ENCODE results near the gene TBRG1. TPM values are rescaled to one million over a fixed set of nuclear protein-coding genes. Genes with fewer than 3 reads are reported as not detected.

The TBRG1 gene
- total and polyA plus RNA-seq, 12 donors: 22.3 to 66.7 (median 37.2) TPM

- 24 to 35% (median 30%) methylated on average over 3 of the region's 3 CpGs for WGBS, 4 donors
- Histone ChIP-seq H3K9me3 (replicated peaks in 1 of 3) (no peaks in the 10 kb centered on the region), H3K27me3 (peaks cover 3% of the 10 kb centered on the region), H3K4me3 (no peak overlapping the region), H3K27ac (no peak overlapping the region), H3K4me1 (replicated peaks in 1 of 2) (no peaks in the 10 kb centered on the region), H3K36me3 (replicated peaks in 1 of 2) (no peaks in the 10 kb centered on the region)
- intact Hi-C loops (cut with DNase I): loop anchor here in 1 of 2 donors (10.0 kb wide), 1 partner anchor 172 kb away; no protein-coding TSS in a partner anchor
- DNase-seq: peak; percentile 35 to 79 (median 61)
- no peak for TF ChIP-seq POLR2A (IDR thresholded peaks at IDR 0.05)
- TF ChIP-seq, protein P1, sequence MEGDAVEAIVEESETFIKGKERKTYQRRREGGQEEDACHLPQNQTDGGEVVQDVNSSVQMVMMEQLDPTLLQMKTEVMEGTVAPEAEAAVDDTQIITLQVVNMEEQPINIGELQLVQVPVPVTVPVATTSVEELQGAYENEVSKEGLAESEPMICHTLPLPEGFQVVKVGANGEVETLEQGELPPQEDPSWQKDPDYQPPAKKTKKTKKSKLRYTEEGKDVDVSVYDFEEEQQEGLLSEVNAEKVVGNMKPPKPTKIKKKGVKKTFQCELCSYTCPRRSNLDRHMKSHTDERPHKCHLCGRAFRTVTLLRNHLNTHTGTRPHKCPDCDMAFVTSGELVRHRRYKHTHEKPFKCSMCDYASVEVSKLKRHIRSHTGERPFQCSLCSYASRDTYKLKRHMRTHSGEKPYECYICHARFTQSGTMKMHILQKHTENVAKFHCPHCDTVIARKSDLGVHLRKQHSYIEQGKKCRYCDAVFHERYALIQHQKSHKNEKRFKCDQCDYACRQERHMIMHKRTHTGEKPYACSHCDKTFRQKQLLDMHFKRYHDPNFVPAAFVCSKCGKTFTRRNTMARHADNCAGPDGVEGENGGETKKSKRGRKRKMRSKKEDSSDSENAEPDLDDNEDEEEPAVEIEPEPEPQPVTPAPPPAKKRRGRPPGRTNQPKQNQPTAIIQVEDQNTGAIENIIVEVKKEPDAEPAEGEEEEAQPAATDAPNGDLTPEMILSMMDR (IDR thresholded peaks at IDR 0.05): peak; percentile 35 to 65 (median 51)
Observed at GRCh38 chr11:124586238-124586860, 36.3 kb upstream of the TBRG1 start.

DNA sequence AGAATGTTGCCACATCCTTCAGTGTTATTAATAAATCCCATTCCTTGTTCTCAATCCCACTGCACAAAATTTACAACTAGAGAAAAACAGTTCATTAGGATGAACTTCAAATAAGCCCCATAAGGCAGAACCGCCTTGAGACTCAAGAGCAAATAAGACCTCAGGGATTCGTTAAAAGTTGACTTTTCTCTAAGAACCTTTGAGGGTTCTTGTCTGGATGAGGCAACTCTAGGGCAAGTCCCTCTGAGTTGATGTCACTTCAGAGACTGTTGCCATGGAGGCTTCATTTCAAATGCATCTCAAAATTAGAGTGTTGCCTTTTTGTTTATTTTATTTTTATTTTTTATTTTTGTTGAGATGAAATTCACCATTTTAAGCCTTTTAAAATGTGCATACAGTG is 31.2 kb upstream of the TBRG1 start:
- TF ChIP-seq POLR2A (IDR thresholded peaks at IDR 0.05): no peak
- TF ChIP-seq, protein P1 (IDR thresholded peaks at IDR 0.05): no peak
- 75 to 78% (median 76%) methylated on average over 2 of the region's 2 CpGs for WGBS, 4 donors
- DNase-seq: no peak
- Histone ChIP-seq H3K9me3 (replicated peaks in 1 of 3) (no peaks in the 10 kb centered on the region), H3K27me3 (peaks cover 3% of the 10 kb centered on the region), H3K4me3 (no peak overlapping the region), H3K36me3 (replicated peaks in 1 of 2) (no peaks in the 10 kb centered on the region), H3K4me1 (replicated peaks in 1 of 2) (no peaks in the 10 kb centered on the region), H3K27ac (no peak overlapping the region)
- intact Hi-C loops (cut with DNase I): no loop called here

DNA sequence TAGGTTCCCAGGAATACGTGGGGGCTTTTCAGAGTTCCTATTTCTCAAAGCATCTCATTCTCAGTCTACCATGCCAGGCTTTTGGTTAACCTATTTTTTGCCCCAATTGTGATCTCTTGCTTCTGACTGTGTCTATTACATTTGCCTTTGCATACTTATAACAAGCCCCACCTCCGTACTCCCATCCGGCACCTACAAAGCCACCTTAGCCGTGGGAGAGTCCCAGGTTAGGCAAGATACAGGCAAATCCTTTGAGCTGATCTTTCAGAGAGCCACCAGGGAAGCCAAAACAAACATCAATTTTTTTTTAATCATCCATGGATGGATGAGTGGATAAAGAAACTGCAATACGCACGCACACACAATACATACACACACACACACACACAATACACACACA is 30.0 kb upstream of the TBRG1 start:
- no peaks in the 10 kb centered on the region for H3K36me3 ChIP-seq (replicated peaks in 1 of 2)
- TF ChIP-seq, protein P1 (IDR thresholded peaks at IDR 0.05): no peak
- TF ChIP-seq POLR2A (IDR thresholded peaks at IDR 0.05): no peak
- H3K27ac ChIP-seq: no peak overlapping the region
- H3K27me3 ChIP-seq: peaks cover under 1% of the 10 kb centered on the region
- H3K4me1 ChIP-seq (replicated peaks in 1 of 2): no peaks in the 10 kb centered on the region
- H3K9me3 ChIP-seq (replicated peaks in 1 of 3): no peaks in the 10 kb centered on the region
- intact Hi-C loops (cut with DNase I): no loop called here
- DNase-seq: no peak
- H3K4me3 ChIP-seq: no peak overlapping the region
- 78 to 85% (median 84%) methylated on average over 6 of the region's 6 CpGs for WGBS, 4 donors

DNA sequence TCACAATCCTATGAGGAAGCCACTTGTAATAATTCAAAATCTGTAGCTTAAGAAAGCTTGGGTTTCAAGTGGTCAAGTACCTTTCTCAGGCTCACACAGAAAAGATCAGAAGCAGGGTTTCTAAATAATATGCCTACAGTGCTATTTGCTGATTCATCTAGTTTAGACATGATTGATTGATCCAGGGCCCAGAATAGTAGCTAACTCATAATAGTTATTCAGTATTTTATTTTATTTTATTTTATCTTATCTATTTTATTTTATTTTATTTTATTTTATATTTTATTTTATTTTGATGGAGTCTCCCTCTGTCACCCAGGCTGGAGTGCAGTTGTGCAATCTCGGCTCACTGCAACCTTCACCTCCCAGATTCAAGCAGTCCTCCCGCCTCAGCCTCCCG is 27.4 kb upstream of the TBRG1 start:
- H3K36me3 ChIP-seq (replicated peaks in 1 of 2): no peaks in the 10 kb centered on the region
- intact Hi-C loops (cut with DNase I): no loop called here
- no peak overlapping the region for H3K27ac ChIP-seq

More for the DNA sequence above, 27.4 kb upstream of the TBRG1 start:
- Histone ChIP-seq H3K4me1 (replicated peaks in 1 of 2) (no peaks in the 10 kb centered on the region), H3K9me3 (replicated peaks in 1 of 3) (no peaks in the 10 kb centered on the region), H3K27me3 (no peaks in the 10 kb centered on the region), H3K4me3 (no peak overlapping the region)
- DNase-seq: no peak
- TF ChIP-seq, protein P1 (IDR thresholded peaks at IDR 0.05): no peak
- no peak for TF ChIP-seq POLR2A (IDR thresholded peaks at IDR 0.05)
- WGBS, 4 donors: 91 to 96% (median 93%) methylated on average over 3 of the region's 3 CpGs
